GM12865 (cell line): ENCODE results near the gene MAN2A1.

ENCODE experiments used
- DNase-seq: peaks from one replicate; pipeline ENCODE4 v3.0.0; 2010; ENCODE audit warnings: low read depth
- H3K4me3 ChIP-seq: 2 replicates; pipeline ENCODE4 v1.5.1; 2011; ENCODE audit warnings: mild to moderate bottlenecking, low read depth, low read length, control low read depth
- CTCF ChIP-seq: IDR thresholded peaks from 2 replicates; pipeline ENCODE4 v1.5.1; 2011; ENCODE audit warnings: low read length, control low read depth, low read depth, inconsistent platforms; ENCODE audit not compliant: insufficient read depth; ENCODE audit errors: missing control alignments

The MAN2A1 gene

DNA sequence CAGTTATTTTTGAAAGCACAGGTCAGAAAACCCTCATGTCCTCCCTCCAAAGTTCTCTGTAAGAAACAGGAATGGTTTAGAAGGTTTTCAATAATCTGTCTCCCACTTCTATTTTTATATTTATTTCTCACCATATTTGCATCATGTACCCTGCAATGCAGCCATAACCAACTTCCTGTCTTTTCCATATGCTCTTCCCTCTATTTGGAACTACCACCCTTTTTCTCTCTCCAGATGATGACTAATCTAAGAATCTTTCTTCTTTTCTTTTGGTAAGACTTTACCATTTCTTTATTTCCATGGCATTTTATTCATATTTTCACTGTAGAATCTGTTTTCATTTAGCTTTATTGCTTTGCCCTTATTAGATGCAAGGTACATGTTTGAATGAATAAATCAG lies 33.9 kb downstream of the MAN2A1 start:
- DNase-seq = no peak
- TF ChIP-seq CTCF = no peak
- no peak overlapping the region for H3K4me3 ChIP-seq

DNA sequence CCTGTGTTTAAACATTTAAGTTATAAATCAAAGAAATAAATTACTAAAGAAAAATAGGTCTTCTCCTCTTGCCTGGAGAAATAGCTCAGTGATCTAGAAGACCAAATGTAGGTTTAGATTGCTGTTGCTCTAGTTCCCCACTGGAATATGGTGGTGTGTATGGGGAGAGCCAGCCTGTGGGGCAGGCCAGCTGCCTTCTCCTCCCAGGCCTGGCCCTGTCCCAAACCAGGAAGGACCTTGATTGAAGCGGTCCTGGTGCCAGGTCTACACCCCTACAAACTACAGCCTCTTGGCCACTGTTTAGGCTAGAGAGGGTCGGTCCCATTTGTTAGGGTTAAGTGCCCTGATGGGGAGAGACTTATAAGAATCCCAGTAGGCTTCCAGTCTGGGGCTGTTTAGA lies 35.4 kb downstream of the MAN2A1 start:
- DNase-seq = no peak
- TF ChIP-seq CTCF = no peak

GRCh38 chr5:109739741-109740728 lies 50.3 kb downstream of the MAN2A1 start:
- no peak for TF ChIP-seq CTCF
- H3K4me3 ChIP-seq = no peak overlapping the region
- DNase-seq = peak; percentile 75

More for the DNA sequence above, 35.4 kb downstream of the MAN2A1 start:
- H3K4me3 ChIP-seq = no peak overlapping the region

GRCh38 chr5:109740966-109741365 lies 51.2 kb downstream of the MAN2A1 start:
- H3K4me3 ChIP-seq = no peak overlapping the region
- DNase-seq = no peak
- no peak for TF ChIP-seq CTCF

- DNase-seq = no peak
- H3K4me3 ChIP-seq = no peak overlapping the region
- TF ChIP-seq CTCF = no peak
Measured at GRCh38 chr5:109741390-109741789, 51.7 kb downstream of the MAN2A1 start.

GRCh38 chr5:109743041-109743531 lies 53.4 kb downstream of the MAN2A1 start:
- DNase-seq = no peak
- TF ChIP-seq CTCF = no peak
- H3K4me3 ChIP-seq = no peak overlapping the region
